Choroid plexus epithelial cell (primary cell): ENCODE data around the gene TMEM170B.

Experiments used
- DNase-seq: peaks from one replicate; pipeline ENCODE4 v3.0.0-alpha.2; 2010; ENCODE audit warnings: low read depth
- H3K4me3 ChIP-seq: 2 replicates; pipeline ENCODE4 v1.5.1; 2011; ENCODE audit warnings: low read depth, mild to moderate bottlenecking, control low read depth, low read length, moderate library complexity
- TF ChIP-seq, protein P1 (sequence below): conservative IDR thresholded peaks from 2 replicates; pipeline ENCODE4 v1.5.1; 2011; ENCODE audit warnings: low read depth, mild to moderate bottlenecking, control low read depth, inconsistent platforms, low read length, moderate library complexity

Gene TMEM170B

GRCh38 chr6:11495565-11496145 is 41.9 kb upstream of the TMEM170B start:
- TF ChIP-seq, protein P1, sequence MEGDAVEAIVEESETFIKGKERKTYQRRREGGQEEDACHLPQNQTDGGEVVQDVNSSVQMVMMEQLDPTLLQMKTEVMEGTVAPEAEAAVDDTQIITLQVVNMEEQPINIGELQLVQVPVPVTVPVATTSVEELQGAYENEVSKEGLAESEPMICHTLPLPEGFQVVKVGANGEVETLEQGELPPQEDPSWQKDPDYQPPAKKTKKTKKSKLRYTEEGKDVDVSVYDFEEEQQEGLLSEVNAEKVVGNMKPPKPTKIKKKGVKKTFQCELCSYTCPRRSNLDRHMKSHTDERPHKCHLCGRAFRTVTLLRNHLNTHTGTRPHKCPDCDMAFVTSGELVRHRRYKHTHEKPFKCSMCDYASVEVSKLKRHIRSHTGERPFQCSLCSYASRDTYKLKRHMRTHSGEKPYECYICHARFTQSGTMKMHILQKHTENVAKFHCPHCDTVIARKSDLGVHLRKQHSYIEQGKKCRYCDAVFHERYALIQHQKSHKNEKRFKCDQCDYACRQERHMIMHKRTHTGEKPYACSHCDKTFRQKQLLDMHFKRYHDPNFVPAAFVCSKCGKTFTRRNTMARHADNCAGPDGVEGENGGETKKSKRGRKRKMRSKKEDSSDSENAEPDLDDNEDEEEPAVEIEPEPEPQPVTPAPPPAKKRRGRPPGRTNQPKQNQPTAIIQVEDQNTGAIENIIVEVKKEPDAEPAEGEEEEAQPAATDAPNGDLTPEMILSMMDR = no peak
- no peak for DNase-seq
- no peak overlapping the region for H3K4me3 ChIP-seq

GRCh38 chr6:11496152-11497060 is 41.1 kb upstream of the TMEM170B start:
- peak; percentile 94 for DNase-seq
- TF ChIP-seq, protein P1 = peak; percentile 90
- no peak overlapping the region for H3K4me3 ChIP-seq

- no peak for DNase-seq
- TF ChIP-seq, protein P1 = no peak
- H3K4me3 ChIP-seq = no peak overlapping the region
Measured at GRCh38 chr6:11497107-11497506, 40.4 kb upstream of the TMEM170B start.

DNA sequence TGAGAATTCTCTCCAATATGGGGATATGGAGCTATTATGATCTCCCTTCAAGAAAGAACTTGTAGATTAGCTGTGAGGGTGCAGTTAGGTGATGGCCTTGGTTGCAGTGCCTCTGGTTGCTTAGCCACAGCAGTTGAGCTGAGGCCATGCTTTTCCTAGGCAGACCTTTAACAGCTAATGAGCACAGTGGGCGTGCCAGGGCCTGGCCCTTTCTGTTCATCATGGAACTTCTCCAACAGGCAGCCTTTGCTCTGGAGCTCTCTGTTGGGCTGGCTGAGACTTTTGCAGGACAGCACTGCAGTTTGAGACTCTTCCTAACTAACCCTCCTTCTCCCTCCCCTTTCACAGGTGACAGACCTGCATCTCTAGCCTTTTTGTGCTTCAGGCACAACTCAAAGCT is 39.7 kb upstream of the TMEM170B start:
- H3K4me3 ChIP-seq = no peak overlapping the region
- DNase-seq = no peak
- TF ChIP-seq, protein P1 = no peak

- DNase-seq = peak; percentile 58
- TF ChIP-seq, protein P1 = no peak
- no peak overlapping the region for H3K4me3 ChIP-seq
Measured at GRCh38 chr6:11500008-11500407, 37.5 kb upstream of the TMEM170B start.

DNA sequence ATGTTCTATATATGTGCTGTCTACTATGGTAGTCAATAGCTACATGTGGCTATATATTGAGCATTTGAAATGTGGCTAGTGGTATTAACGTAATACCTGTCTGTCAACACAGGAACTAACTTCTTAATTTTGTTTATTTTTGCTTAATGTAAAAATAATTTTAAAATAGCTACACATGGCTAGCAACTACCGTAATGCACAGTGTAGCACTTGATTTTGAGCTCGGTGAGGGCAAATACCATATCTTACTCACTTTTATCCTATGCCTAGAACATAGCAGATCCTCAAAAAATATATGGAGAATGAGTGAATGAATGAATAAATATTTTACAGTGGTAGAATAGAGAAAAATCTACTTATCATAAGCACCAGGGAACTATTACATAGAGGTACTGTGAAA is 28.1 kb upstream of the TMEM170B start:
- no peak for DNase-seq
- H3K4me3 ChIP-seq = no peak overlapping the region
- TF ChIP-seq, protein P1 = no peak
